A549 (cell line): ENCODE results near the gene GPR160. TPM values are rescaled to one million over a fixed set of nuclear protein-coding genes. Genes with fewer than 3 reads are reported as not detected.

ENCODE experiments used
- ATAC-seq, 2 experiments: fragments of 200-7000 bp in 1 of 2; fragments of >200 bp in 1 of 2; cut with Nextera tagmentation in 1 of 2; cut with Tn5 transposase in 1 of 2; 3 replicates each; pipeline versions ENCODE4 v1.8.0 to v1.9.1; 2018 to 2020; ENCODE audit warnings: mild to moderate bottlenecking in 1 of 2, moderate library complexity in 1 of 2
- CTCF ChIA-PET: fragments of 300-600 bp; sonication (Branson Sonifier 250); formaldehyde crosslinking; extraction: SDS; loops from one replicate; lab custom pipeline; 2021; ENCODE audit warnings: antibody characterized with exemption, inconsistent platforms; lab: Yijun Ruan, JAX
- POLR2A ChIA-PET: fragments of 350-600 bp; formaldehyde crosslinking; extraction: SDS; loops from one replicate; lab custom pipeline; 2021; ENCODE audit warnings: antibody characterized with exemption, inconsistent platforms; lab: Yijun Ruan, JAX
- DNase-seq, 2 experiments: peaks; one replicate each; pipeline versions ENCODE4 v3.0.0 to v3.0.0-alpha.2; 2011 to 2016; ENCODE audit warnings: low read depth in 1 of 2, low spot score in 1 of 2
- FAIRE-seq: peaks from 2 replicates; lab custom pipeline; 2011; peaks lifted over from hg19 to GRCh38; lab: Jason Lieb, UNC
- H3K27ac ChIP-seq, 2 experiments: fragments of >200 bp; sonication (Bioruptor Twin); formaldehyde crosslinking; 3 replicates each; pipeline ENCODE4 v1.5.1; 2016 to 2017
- H3K4me1 ChIP-seq: fragments of >200 bp; sonication (Bioruptor Twin); formaldehyde crosslinking; 3 replicates; pipeline ENCODE4 v1.6.1; 2016
- H3K4me2 ChIP-seq: fragments of >200 bp; sonication (Bioruptor Twin); formaldehyde crosslinking; 3 replicates; pipeline ENCODE4 v1.6.1; 2016
- H3K4me3 ChIP-seq: fragments of >200 bp; sonication (Bioruptor Twin); formaldehyde crosslinking; 3 replicates; pipeline ENCODE4 v1.5.1; 2016
- H3K9me3 ChIP-seq: fragments of >200 bp; sonication (Bioruptor Twin); formaldehyde crosslinking; 3 replicates; pipeline ENCODE4 v1.6.1; 2016
- CBX2 ChIP-seq: fragments of 200-600 bp; sonication (generic); IDR thresholded peaks from 2 replicates; pipeline ENCODE4 v1.6.1; 2016; ENCODE audit warnings: low read depth, mild to moderate bottlenecking, borderline replicate concordance
- CBX8 ChIP-seq: fragments of 200-600 bp; sonication (generic); IDR thresholded peaks from 2 replicates; pipeline ENCODE4 v1.6.1; 2016
- CEBPB ChIP-seq, 2 experiments: fragments of >200 bp in 1 of 2; sonication (Bioruptor Twin) in 1 of 2; formaldehyde crosslinking in 1 of 2; IDR thresholded peaks; 2 replicates each; pipeline ENCODE4 v1.6.1; 2012 to 2016
- CHD2 ChIP-seq: fragments of 150-350 bp; IDR thresholded peaks from 2 replicates; pipeline ENCODE4 v1.6.1; 2014; ENCODE audit warnings: low read length; ENCODE audit not compliant: partially characterized antibody
- CHD4 ChIP-seq: fragments of 200-600 bp; sonication (generic); IDR thresholded peaks from 2 replicates; pipeline ENCODE4 v1.6.1; 2016; ENCODE audit warnings: antibody characterized with exemption, mild to moderate bottlenecking, borderline replicate concordance
- E2F6 ChIP-seq: IDR thresholded peaks from 2 replicates; pipeline ENCODE4 v1.6.1; 2012; ENCODE audit warnings: low read depth, borderline replicate concordance
- EHMT2 ChIP-seq: fragments of 200-600 bp; sonication (generic); IDR thresholded peaks from 2 replicates; pipeline ENCODE4 v1.6.1; 2016; ENCODE audit warnings: antibody characterized with exemption, low read depth, mild to moderate bottlenecking, moderate library complexity
- GATA3 ChIP-seq: IDR thresholded peaks from 2 replicates; pipeline ENCODE4 v1.6.1; 2012; ENCODE audit warnings: borderline replicate concordance
- HDAC2 ChIP-seq: fragments of 200-600 bp; sonication (generic); IDR thresholded peaks from 2 replicates; pipeline ENCODE4 v1.6.1; 2016
- HOXA7 ChIP-seq: fragments of 250-450 bp; sonication (Bioruptor Pico); IDR thresholded peaks from 2 replicates; pipeline ENCODE4 v1.5.0; 2020; ENCODE audit warnings: mild to moderate bottlenecking, moderate library complexity
- JUNB ChIP-seq: fragments of >200 bp; sonication (Bioruptor Twin); formaldehyde crosslinking; IDR thresholded peaks from 2 replicates; pipeline ENCODE4 v1.6.1; 2016
- KDM1A ChIP-seq: fragments of 200-600 bp; sonication (generic); IDR thresholded peaks from 2 replicates; pipeline ENCODE4 v1.6.1; 2016; ENCODE audit warnings: low read depth, mild to moderate bottlenecking
- MAFK ChIP-seq: fragments of 450-650 bp; IDR thresholded peaks from 2 replicates; pipeline ENCODE4 v1.6.1; 2014; ENCODE audit not compliant: partially characterized antibody
- MAX ChIP-seq: IDR thresholded peaks from 2 replicates; pipeline ENCODE4 v1.6.1; 2012
- NPAS2 ChIP-seq: fragments of 250-450 bp; sonication (Bioruptor Pico); IDR thresholded peaks from 2 replicates; pipeline ENCODE4 v1.8.0; 2022; ENCODE audit warnings: mild to moderate bottlenecking, moderate library complexity, borderline replicate concordance
- RARB ChIP-seq: fragments of 250-450 bp; sonication (Bioruptor Pico); IDR thresholded peaks from 2 replicates; pipeline ENCODE4 v1.8.0; 2021; ENCODE audit warnings: mild to moderate bottlenecking, moderate library complexity
- REST ChIP-seq: fragments of 200-600 bp; sonication (generic); IDR thresholded peaks from 2 replicates; pipeline ENCODE4 v1.6.1; 2016; ENCODE audit warnings: antibody characterized with exemption, mild to moderate bottlenecking, moderate library complexity
- RFX5 ChIP-seq: fragments of 450-650 bp; IDR thresholded peaks from 2 replicates; pipeline ENCODE4 v1.7.1; 2014; ENCODE audit warnings: antibody characterized with exemption, mild to moderate bottlenecking, moderate library complexity
- RNF2 ChIP-seq: fragments of 200-600 bp; sonication (generic); IDR thresholded peaks from 2 replicates; pipeline ENCODE4 v1.6.1; 2016; ENCODE audit warnings: low read depth, mild to moderate bottlenecking, antibody characterized with exemption, moderate library complexity, borderline replicate concordance
- SMC3 ChIP-seq: fragments of >200 bp; sonication (Bioruptor Twin); formaldehyde crosslinking; IDR thresholded peaks from 3 replicates; pipeline ENCODE4 v1.6.1; 2018; ENCODE audit warnings: inconsistent platforms
- TFCP2L1 ChIP-seq: fragments of 250-450 bp; sonication (Bioruptor Pico); IDR thresholded peaks from 2 replicates; pipeline ENCODE4 v1.5.0; 2021; ENCODE audit warnings: mild to moderate bottlenecking
- TP53 ChIP-seq: fragments of 250-450 bp; sonication (Bioruptor Pico); IDR thresholded peaks from 2 replicates; pipeline ENCODE4 v1.5.0; 2021; ENCODE audit warnings: mild to moderate bottlenecking, moderate library complexity
- ZC3H11A ChIP-seq: fragments of 450-650 bp; IDR thresholded peaks from 2 replicates; pipeline ENCODE4 v1.6.1; 2014; ENCODE audit warnings: antibody characterized with exemption, mild to moderate bottlenecking
- ZFP36 ChIP-seq: fragments of 450-650 bp; IDR thresholded peaks from 2 replicates; pipeline ENCODE4 v1.6.1; 2014; ENCODE audit warnings: borderline replicate concordance; ENCODE audit not compliant: partially characterized antibody
- WGBS: methylation state at CpG from one replicate; pipeline ENCODE4 v1.1.6; 2017; ENCODE audit errors: missing lambda C conversion rate; 5-methylcytosine and 5-hydroxymethylcytosine counted together
- polyA plus RNA-seq, 4 experiments: library from polyadenylated mRNA; depleted of rRNA in 3 of 4; stranded (reverse); fragments of >200 nt; fragmentation: RNase III in 1 of 4; extraction: RNeasy Plus Mini Kit Qiagen cat#74134 plus additional on column Dnase treatment in 1 of 4; gene quantifications; 2 replicates in 3 of 4; 3 replicates in 1 of 4; pipeline ENCODE4 v1.2.3, GENCODE V29; 2011 to 2017

GPR160 gene
- polyA plus RNA-seq, 2 of the 4 experiments (the other 2 are of a cell fraction) = 2.0 to 6.3 TPM

GRCh38 chr3:170075441-170076091, 37.8 kb downstream of the GPR160 start:
- TF ChIP-seq CBX8 (no peak), HDAC2 (no peak), CHD2 (no peak), CHD4 (no peak), GATA3 (no peak), RNF2 (no peak), NPAS2 (no peak), TFCP2L1 (CRISPR knock-in tag) (no peak), REST (no peak), EHMT2 (no peak)
- CTCF ChIA-PET = no interaction called here
- FAIRE-seq (no peak), ATAC-seq (no peak), DNase-seq (no peak)
- Histone ChIP-seq H3K4me2 (no peak overlapping the region), H3K4me3 (no peak overlapping the region), H3K27ac (no peak overlapping the region), H3K9me3 (0 out of 3 replicates have a peak, but pooled peaks cover 3% of the 10 kb centered on the region), H3K4me1 (peaks cover 8% of the 10 kb centered on the region; the same call in 1 of the 3 replicates)
- WGBS = 94% methylated on average over 4 of the region's 4 CpGs
- POLR2A ChIA-PET = no interaction called here

- DNase-seq (no peak), ATAC-seq (no peak), FAIRE-seq (no peak)
- H3K4me1 ChIP-seq = peaks cover 8% of the 10 kb centered on the region; the same call in 1 of the 3 replicates
- H3K27ac ChIP-seq = no peak overlapping the region
- no peak overlapping the region for H3K4me3 ChIP-seq
- POLR2A ChIA-PET = no interaction called here
- CTCF ChIA-PET = interaction anchor here (1.8 kb wide), 1 partner anchor 16 kb away, joined by 4 read pairs; no protein-coding TSS in a partner anchor
- TF ChIP-seq JUNB (no peak), HOXA7 (CRISPR knock-in tag) (no peak), RARB (no peak), KDM1A (no peak), MAX (no peak), CEBPB (IDR thresholded peaks at IDR 0.05) (no peak), MAFK (no peak), ZC3H11A (no peak), CBX2 (no peak), E2F6 (no peak), TP53 (CRISPR knock-in tag) (no peak), SMC3 (no peak), ZFP36 (no peak), RFX5 (no peak)
- H3K4me2 ChIP-seq = no peak overlapping the region
- 83% methylated on average over 6 of the region's 6 CpGs for WGBS
- H3K9me3 ChIP-seq = 0 out of 3 replicates have a peak, but pooled peaks cover 3% of the 10 kb centered on the region
These were observed 39.0 kb downstream of the GPR160 start for GRCh38 chr3:170076715-170077238.
